Body of pancreas (tissue), 4 donors: ENCODE data around the gene TNFSF8. TPM values are rescaled to one million over a fixed set of nuclear protein-coding genes. Genes with fewer than 3 reads are reported as not detected.
A peak's percentile ranks its signal among the peaks of the same experiment; 100 is the strongest.

Source experiments
- ATAC-seq: fragments of 150-250 bp; one replicate; pipeline ENCODE4 v1.9.1; 2016
- DNase-seq, 4 donors: peaks; one replicate each; pipeline ENCODE4 v3.0.0-alpha.2; 2019
- H3K27ac ChIP-seq, 4 donors: fragments of 200-600 bp; sonication (generic); 1 replicate in 3 of 4; 2 replicates in 1 of 4; pipeline versions ENCODE4 v1.5.1 to v1.6.1; 2016 to 2019; ENCODE audit warnings: mild to moderate bottlenecking in 1 of 4, mixed read lengths in 1 of 4, moderate library complexity in 1 of 4
- H3K27me3 ChIP-seq, 2 donors: fragments of 200-600 bp; sonication (generic); one replicate each; pipeline ENCODE4 v1.6.0; 2016; ENCODE audit warnings: mild to moderate bottlenecking in 1 of 2
- H3K36me3 ChIP-seq, 2 donors: fragments of 200-600 bp; sonication (generic); replicated peaks in 1 of 2; 2 replicates each; pipeline ENCODE4 v1.5.1; 2016; ENCODE audit warnings: low read depth in 2 of 2; ENCODE audit not compliant: insufficient read depth in 1 of 2
- H3K4me1 ChIP-seq: fragments of 200-600 bp; sonication (generic); one replicate; pipeline ENCODE4 v1.6.0; 2016
- H3K4me3 ChIP-seq, 2 donors: fragments of 200-600 bp; sonication (generic); 1 replicate in 1 of 2; 2 replicates in 1 of 2; pipeline ENCODE4 v1.5.1; 2016 to 2019
- H3K9me3 ChIP-seq, 3 donors: fragments of 200-600 bp; sonication (generic); 1 replicate in 2 of 3; 2 replicates in 1 of 3; pipeline ENCODE4 v1.5.1; 2016
- POLR2A ChIP-seq, 3 donors: fragments of 450-650 bp; IDR thresholded peaks; one replicate each; pipeline ENCODE4 v1.6.1; 2016; ENCODE audit warnings: antibody characterized with exemption in 3 of 3, mild to moderate bottlenecking in 2 of 3
- WGBS, 2 donors: methylation state at CpG; one replicate each; pipeline ENCODE4 v1.1.5; 2017; 5-methylcytosine and 5-hydroxymethylcytosine counted together
- intact Hi-C: fragments of 100-400 bp; cut with DNase I; formaldehyde crosslinking; loops from one replicate; pipeline ENCODE4 v1.15.1; 2023
- total RNA-seq, 2 donors: library from RNA; depleted of rRNA; stranded (reverse); fragments of >200 nt; gene quantifications; one replicate each; pipeline ENCODE4 v1.1.0, GENCODE V29; 2016
- TF ChIP-seq, protein P1 (sequence below), 7 experiments: fragments of 450-650 bp in 4 of 7; fragments of 200-600 bp in 3 of 7; sonication (generic) in 3 of 7; IDR thresholded peaks; one replicate each; pipeline ENCODE4 v1.5.1; 2016 to 2019; ENCODE audit warnings: antibody characterized with exemption in 7 of 7

Gene TNFSF8
- total RNA-seq, 2 donors from 2014 or later = 1.0 TPM; not detected in 1

DNA sequence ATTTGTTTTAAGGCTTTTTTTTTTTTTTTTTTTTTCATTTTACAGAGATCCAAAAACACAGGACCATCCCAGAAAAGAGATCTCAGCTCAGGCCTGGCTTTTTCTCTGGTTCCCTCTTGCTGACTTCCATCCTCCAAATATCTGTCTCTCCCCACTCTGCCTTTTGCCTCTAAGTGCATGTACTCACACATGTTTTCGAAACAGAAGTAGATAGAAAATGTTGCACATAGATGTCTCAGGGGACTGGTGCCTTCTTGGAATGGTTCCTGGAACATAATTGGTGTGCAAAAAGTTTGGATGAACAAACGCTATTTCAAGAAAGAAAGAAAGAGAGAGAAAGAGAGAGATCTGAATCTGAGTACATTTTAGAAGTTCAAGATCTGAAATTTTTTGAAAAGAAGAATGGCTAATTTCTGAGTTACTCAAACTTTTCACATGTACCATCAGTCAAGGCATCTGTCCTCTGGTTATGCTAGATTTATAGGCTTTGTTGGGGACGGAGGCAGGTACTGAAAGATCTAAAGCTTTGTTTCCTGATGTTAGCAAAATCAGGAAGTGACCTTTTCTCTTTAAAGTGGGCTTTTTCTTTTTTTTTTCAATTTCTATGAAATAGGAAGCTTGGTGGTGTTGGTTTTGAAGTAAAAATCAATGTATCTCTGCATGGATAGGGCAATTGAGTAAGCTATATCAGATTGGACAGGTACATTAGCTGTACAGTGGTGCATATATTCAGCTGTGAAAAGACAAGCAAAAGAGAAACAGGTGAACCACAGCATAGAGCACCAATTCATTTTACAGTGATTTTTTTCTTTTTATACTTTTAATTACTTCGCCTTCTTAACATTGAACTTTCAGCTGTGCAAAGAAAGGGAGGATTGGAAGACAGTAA, 8.5 kb upstream of the TNFSF8 start:
- intact Hi-C loops = no loop called here
- DNase-seq = peak in 1 of 4 donors; percentile 9
- WGBS, 2 donors = 70 to 77% methylated on average over 4 of the region's 4 CpGs

GRCh38 chr9:114937516-114937915, 7.1 kb upstream of the TNFSF8 start:
- no peak for ATAC-seq
- Histone ChIP-seq H3K27me3 (no peaks in the 10 kb centered on the region), H3K4me1 (no peaks in the 10 kb centered on the region), H3K36me3 (no peaks in the 10 kb centered on the region), H3K4me3 (no peak overlapping the region), H3K9me3 (no peaks in the 10 kb centered on the region), H3K27ac (no peak overlapping the region)
- no peak for DNase-seq
- intact Hi-C loops = no loop called here
- 71 to 87% methylated on average over 3 of the region's 3 CpGs for WGBS, 2 donors
- no peak for TF ChIP-seq POLR2A (IDR thresholded peaks at IDR 0.05)
- TF ChIP-seq, protein P1, sequence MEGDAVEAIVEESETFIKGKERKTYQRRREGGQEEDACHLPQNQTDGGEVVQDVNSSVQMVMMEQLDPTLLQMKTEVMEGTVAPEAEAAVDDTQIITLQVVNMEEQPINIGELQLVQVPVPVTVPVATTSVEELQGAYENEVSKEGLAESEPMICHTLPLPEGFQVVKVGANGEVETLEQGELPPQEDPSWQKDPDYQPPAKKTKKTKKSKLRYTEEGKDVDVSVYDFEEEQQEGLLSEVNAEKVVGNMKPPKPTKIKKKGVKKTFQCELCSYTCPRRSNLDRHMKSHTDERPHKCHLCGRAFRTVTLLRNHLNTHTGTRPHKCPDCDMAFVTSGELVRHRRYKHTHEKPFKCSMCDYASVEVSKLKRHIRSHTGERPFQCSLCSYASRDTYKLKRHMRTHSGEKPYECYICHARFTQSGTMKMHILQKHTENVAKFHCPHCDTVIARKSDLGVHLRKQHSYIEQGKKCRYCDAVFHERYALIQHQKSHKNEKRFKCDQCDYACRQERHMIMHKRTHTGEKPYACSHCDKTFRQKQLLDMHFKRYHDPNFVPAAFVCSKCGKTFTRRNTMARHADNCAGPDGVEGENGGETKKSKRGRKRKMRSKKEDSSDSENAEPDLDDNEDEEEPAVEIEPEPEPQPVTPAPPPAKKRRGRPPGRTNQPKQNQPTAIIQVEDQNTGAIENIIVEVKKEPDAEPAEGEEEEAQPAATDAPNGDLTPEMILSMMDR (IDR thresholded peaks at IDR 0.05) = no peak

More for the DNA sequence above, 8.5 kb upstream of the TNFSF8 start:
- no peak for ATAC-seq
- Histone ChIP-seq H3K27ac (no peak overlapping the region), H3K27me3 (no peaks in the 10 kb centered on the region), H3K36me3 (no peaks in the 10 kb centered on the region), H3K9me3 (no peaks in the 10 kb centered on the region), H3K4me1 (no peaks in the 10 kb centered on the region), H3K4me3 (no peak overlapping the region)
- TF ChIP-seq, protein P1 (IDR thresholded peaks at IDR 0.05) = no peak
- no peak for TF ChIP-seq POLR2A (IDR thresholded peaks at IDR 0.05)

DNA sequence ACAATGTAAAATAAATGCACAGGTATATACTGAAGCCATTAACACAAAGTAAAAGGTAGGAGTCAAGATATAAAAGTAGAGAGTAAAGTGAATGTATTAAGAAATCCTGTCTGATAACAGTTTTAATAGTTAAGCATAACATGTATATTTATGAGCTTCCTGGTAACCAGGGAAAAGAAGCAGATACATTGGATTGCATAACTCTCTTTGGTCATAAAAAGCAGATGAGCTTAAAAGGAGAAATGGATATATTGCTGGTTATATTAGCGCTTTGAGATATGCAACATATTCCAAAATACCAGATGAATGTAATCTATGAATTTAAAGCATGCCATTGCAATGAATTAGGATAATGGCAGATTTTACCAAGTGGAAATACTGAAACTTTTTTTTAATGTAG, 6.2 kb upstream of the TNFSF8 start:
- no peaks in the 10 kb centered on the region for H3K4me1 ChIP-seq
- no peak overlapping the region for H3K4me3 ChIP-seq
- no peaks in the 10 kb centered on the region for H3K9me3 ChIP-seq
- TF ChIP-seq, protein P1 (IDR thresholded peaks at IDR 0.05) = no peak
- TF ChIP-seq POLR2A (IDR thresholded peaks at IDR 0.05) = no peak
- intact Hi-C loops = no loop called here
- no peaks in the 10 kb centered on the region for H3K36me3 ChIP-seq
- no peak for ATAC-seq
- DNase-seq = no peak
- no peaks in the 10 kb centered on the region for H3K27me3 ChIP-seq
- no peak overlapping the region for H3K27ac ChIP-seq
- WGBS, 2 donors = 71 to 86% methylated on average over 1 of the region's 1 CpG

- no peaks in the 10 kb centered on the region for H3K27me3 ChIP-seq
- TF ChIP-seq POLR2A (IDR thresholded peaks at IDR 0.05) = no peak
- TF ChIP-seq, protein P1 (IDR thresholded peaks at IDR 0.05) = no peak
- DNase-seq (no peak), ATAC-seq (no peak)
- 78 to 88% methylated on average over 3 of the region's 3 CpGs for WGBS, 2 donors
- no peak overlapping the region for H3K4me3 ChIP-seq
- no peak overlapping the region for H3K27ac ChIP-seq
- no peaks in the 10 kb centered on the region for H3K9me3 ChIP-seq
- no peaks in the 10 kb centered on the region for H3K36me3 ChIP-seq
- H3K4me1 ChIP-seq = no peaks in the 10 kb centered on the region
- intact Hi-C loops = no loop called here
Measured at GRCh38 chr9:114935119-114935518, 4.7 kb upstream of the TNFSF8 start.

DNA sequence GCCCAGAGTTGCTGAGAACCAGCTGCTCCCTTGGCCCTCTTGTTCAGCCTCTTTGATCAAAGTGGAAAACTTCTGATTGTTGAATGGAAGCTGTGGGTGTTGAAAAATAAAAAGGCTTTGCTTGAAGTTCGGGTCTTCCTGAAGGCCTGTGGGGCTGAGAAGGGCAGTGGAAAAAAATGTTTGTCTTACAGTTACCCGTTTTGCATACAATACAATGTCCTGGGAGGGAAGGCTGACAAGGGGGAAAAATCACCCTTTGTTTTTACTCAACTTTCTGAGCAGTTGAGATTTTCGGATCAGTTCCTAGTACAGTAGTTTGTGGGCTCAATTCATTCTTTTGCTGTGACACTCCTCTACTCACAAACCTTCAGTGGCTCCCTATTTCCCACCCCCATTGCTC, 2.1 kb upstream of the TNFSF8 start:
- no peaks in the 10 kb centered on the region for H3K9me3 ChIP-seq
- no peaks in the 10 kb centered on the region for H3K4me1 ChIP-seq
- DNase-seq (no peak), ATAC-seq (no peak)
- no peaks in the 10 kb centered on the region for H3K27me3 ChIP-seq
- no peaks in the 10 kb centered on the region for H3K36me3 ChIP-seq
- 47 to 59% methylated on average over 3 of the region's 3 CpGs for WGBS, 2 donors
- intact Hi-C loops = no loop called here
- no peak overlapping the region for H3K4me3 ChIP-seq
- H3K27ac ChIP-seq = no peak overlapping the region
- TF ChIP-seq, protein P1 (IDR thresholded peaks at IDR 0.05) = no peak
- TF ChIP-seq POLR2A (IDR thresholded peaks at IDR 0.05) = no peak
